Thyroid gland (tissue), 4 donors: Measurements from ENCODE around the gene MAPK13.

ENCODE experiments used
- CTCF ChIP-seq, 6 experiments: fragments of 200-600 bp in 3 of 6; fragments of 450-650 bp in 3 of 6; sonication (generic) in 3 of 6; IDR thresholded peaks; one replicate each; pipeline ENCODE4 v1.5.1; 2016 to 2019; ENCODE audit warnings: antibody characterized with exemption in 6 of 6, mild to moderate bottlenecking in 2 of 6, inconsistent platforms in 1 of 6, moderate library complexity in 1 of 6
- POLR2A ChIP-seq, 2 donors: fragments of 450-650 bp; IDR thresholded peaks; one replicate each; pipeline ENCODE4 v1.6.1; 2017; ENCODE audit warnings: antibody characterized with exemption in 2 of 2, mild to moderate bottlenecking in 2 of 2, moderate library complexity in 1 of 2

GRCh38 chr6:36094238-36094637, 36.1 kb upstream of the MAPK13 start:
- TF ChIP-seq CTCF (IDR thresholded peaks at IDR 0.05) (no peak), POLR2A (IDR thresholded peaks at IDR 0.05) (no peak)
